H1 (cell line): ENCODE measurements around the gene SPTSSB. TPM values are rescaled to one million over a fixed set of nuclear protein-coding genes. Genes with fewer than 3 reads are reported as not detected.

Experiments used
- ATF3 ChIP-seq: IDR thresholded peaks from 2 replicates; pipeline ENCODE4 v1.6.1; 2011; ENCODE audit warnings: low read depth, mild to moderate bottlenecking, low read length; ENCODE audit not compliant: insufficient read depth
- BRCA1 ChIP-seq: IDR thresholded peaks from 2 replicates; pipeline ENCODE4 v1.6.1; 2012; ENCODE audit warnings: low read depth, low read length, improper control_type of control experiment
- CBX5 ChIP-seq: fragments of 300-800, 300-1000 bp; sonication (generic); IDR thresholded peaks from 2 replicates; pipeline ENCODE4 v1.7.1; 2016; ENCODE audit warnings: antibody characterized with exemption, low read length, low read depth
- CHD1 ChIP-seq: IDR thresholded peaks from 2 replicates; pipeline ENCODE4 v1.6.1; 2012; ENCODE audit warnings: low read depth, low read length, improper control_type of control experiment
- CTCF ChIP-seq, 3 experiments: IDR thresholded peaks; 1 replicate in 2 of 3; 2 replicates in 1 of 3; pipeline versions ENCODE4 v1.5.1 to v1.6.1; 2011; ENCODE audit warnings: low read length in 3 of 3, mild to moderate bottlenecking in 3 of 3, inconsistent platforms in 2 of 3, low read depth in 1 of 3, moderate library complexity in 1 of 3; ENCODE audit not compliant: insufficient read depth in 1 of 3; ENCODE audit errors: control extremely low read depth in 1 of 3
- GTF2F1 ChIP-seq: IDR thresholded peaks from 2 replicates; pipeline ENCODE4 v1.6.1; 2012; ENCODE audit warnings: low read depth, low read length, improper control_type of control experiment, borderline replicate concordance
- JUN ChIP-seq: IDR thresholded peaks from 2 replicates; pipeline ENCODE4 v1.6.1; 2011; ENCODE audit warnings: low read depth, mild to moderate bottlenecking, improper control_type of control experiment, low read length
- KDM4A ChIP-seq: IDR thresholded peaks from one replicate; pipeline ENCODE4 v1.7.1; 2012; ENCODE audit warnings: low read depth, mild to moderate bottlenecking, moderate library complexity, low read length, inconsistent platforms; ENCODE audit not compliant: severe bottlenecking
- POLR2AphosphoS5 ChIP-seq: IDR thresholded peaks from 2 replicates; pipeline ENCODE4 v1.6.1; 2011; ENCODE audit warnings: low read depth, low read length
- RAD21 ChIP-seq, 2 experiments: IDR thresholded peaks in 1 of 2; conservative IDR thresholded peaks in 1 of 2; 2 replicates each; pipeline ENCODE4 v1.6.1; 2011; ENCODE audit warnings: low read depth in 2 of 2, low read length in 2 of 2, improper control_type of control experiment in 1 of 2, inconsistent platforms in 1 of 2, mild to moderate bottlenecking in 1 of 2, moderate library complexity in 1 of 2
- RFX5 ChIP-seq: IDR thresholded peaks from 2 replicates; pipeline ENCODE4 v1.6.1; 2011; ENCODE audit warnings: low read depth, low read length, improper control_type of control experiment, borderline replicate concordance
- RNF2 ChIP-seq: fragments of 200-900, 300-1000 bp; sonication (generic); IDR thresholded peaks from 2 replicates; pipeline ENCODE4 v1.7.1; 2016; ENCODE audit warnings: borderline replicate concordance, low read depth, mild to moderate bottlenecking, antibody characterized with exemption, low read length; ENCODE audit not compliant: poor library complexity, severe bottlenecking; ENCODE audit errors: missing control alignments
- RXRA ChIP-seq: IDR thresholded peaks from 2 replicates; pipeline ENCODE4 v1.6.1; 2011; ENCODE audit warnings: low read depth, mild to moderate bottlenecking, low read length, moderate library complexity; ENCODE audit not compliant: insufficient read depth
- SAP30 ChIP-seq: fragments of 300-600 bp; sonication (generic); IDR thresholded peaks from 2 replicates; pipeline ENCODE4 v1.7.1; 2012; ENCODE audit warnings: low read length, moderate library complexity, mild to moderate bottlenecking, inconsistent platforms; ENCODE audit not compliant: insufficient read depth, insufficient replicate concordance
- SIRT6 ChIP-seq: IDR thresholded peaks from one replicate; pipeline ENCODE4 v1.7.1; 2012; ENCODE audit warnings: low read length, inconsistent platforms
- SP1 ChIP-seq: IDR thresholded peaks from 2 replicates; pipeline ENCODE4 v1.6.1; 2011; ENCODE audit warnings: low read depth, low read length
- SUZ12 ChIP-seq: fragments of 200-600 bp; sonication (generic); IDR thresholded peaks from 2 replicates; pipeline ENCODE4 v1.6.1; 2012; ENCODE audit warnings: mild to moderate bottlenecking, inconsistent platforms, low read length, moderate library complexity, mixed read lengths
- TAF7 ChIP-seq: optimal IDR thresholded peaks from 2 replicates; pipeline ENCODE3; 2011; ENCODE audit warnings: low read depth, mild to moderate bottlenecking, inconsistent platforms, low read length, moderate library complexity, borderline replicate concordance
- TEAD4 ChIP-seq: IDR thresholded peaks from 2 replicates; pipeline ENCODE4 v1.6.1; 2012; ENCODE audit warnings: low read depth, low read length, inconsistent platforms, mixed read lengths
- polyA plus RNA-seq, 7 experiments: library from polyadenylated mRNA; depleted of rRNA in 3 of 7; stranded (reverse) in 5 of 7; unstranded in 2 of 7; fragments of >200 nt in 5 of 7; fragments of 200-250 nt in 2 of 7; gene quantifications; 1 replicate in 5 of 7; 2 replicates in 1 of 7; 4 replicates in 1 of 7; pipeline versions ENCODE4 v1.2.1 to v1.2.3, GENCODE V29; 2011 to 2013; ENCODE audit warnings: missing spikeins in 2 of 7, mixed read lengths in 2 of 7
- total RNA-seq: library from RNA; stranded (reverse); fragmentation: NEBNext Ultra II Directional; extraction: Animal tissue kit (Norgen Biotek cat#: 25700); gene quantifications from 2 replicates; pipeline ENCODE4 v1.2.1, GENCODE V29; 2021

Gene SPTSSB
- total and polyA plus RNA-seq, 2 of the 8 experiments (the other 6 are each of a cell fraction or from before 2014, with no cell fraction given), result 33.4 to 52.5 TPM

GRCh38 chr3:161372321-161373260 is 1.3 kb upstream of the SPTSSB start (continued):
- TF ChIP-seq CTCF (IDR thresholded peaks at IDR 0.05; ENCODE audit: control extremely low read depth in 1 of 3, insufficient read depth in 1 of 3, low read depth in 1 of 3, low read length in 3 of 3), result peak in 1 of 3 experiments; percentile 2; a peak in 1 of 4 replicates
- TF ChIP-seq SUZ12, result peak; percentile 54
- no peak for TF ChIP-seq GTF2F1
- no peak for TF ChIP-seq RXRA
- TF ChIP-seq BRCA1, result no peak
- peak; percentile 59 for TF ChIP-seq KDM4A
- no peak for TF ChIP-seq JUN
- 0 out of 2 replicates have a peak, but pooled peaks have one; percentile 35 for TF ChIP-seq POLR2AphosphoS5
- no peak for TF ChIP-seq SIRT6
- TF ChIP-seq CBX5, result no peak
- TF ChIP-seq TAF7, result no peak
- TF ChIP-seq SP1, result no peak
- no peak for TF ChIP-seq RNF2
- TF ChIP-seq RFX5, result no peak
- TF ChIP-seq SAP30, result no peak
- TF ChIP-seq CHD1, result no peak
- TF ChIP-seq ATF3, result no peak
- TF ChIP-seq RAD21 (IDR thresholded peaks at IDR 0.05 in 1 of 2, conservative IDR thresholded peaks at IDR 0.05 in 1 of 2; ENCODE audit: low read depth in 2 of 2, low read length in 2 of 2), result no peak
- no peak for TF ChIP-seq TEAD4
